GM19193 (cell line): Measurements from ENCODE around the gene ZNF84.

ENCODE experiments used
- POLR2A ChIP-seq: IDR thresholded peaks from 4 replicates; pipeline ENCODE4 v1.6.1; 2011; ENCODE audit not compliant: insufficient read depth, insufficient read length; ENCODE audit errors: extremely low read depth

The ZNF84 gene

GRCh38 chr12:133081159-133081780 lies 44.0 kb downstream of the ZNF84 start:
- TF ChIP-seq POLR2A, result no peak

- no peak for TF ChIP-seq POLR2A
Observed at GRCh38 chr12:133083345-133083744, 46.0 kb downstream of the ZNF84 start.

- TF ChIP-seq POLR2A, result no peak
Observed at GRCh38 chr12:133105620-133106019, 68.3 kb downstream of the ZNF84 start.

GRCh38 chr12:133106253-133106652 lies 68.9 kb downstream of the ZNF84 start:
- TF ChIP-seq POLR2A, result no peak

GRCh38 chr12:133107121-133107520 lies 69.8 kb downstream of the ZNF84 start:
- no peak for TF ChIP-seq POLR2A

GRCh38 chr12:133108150-133108549 lies 70.8 kb downstream of the ZNF84 start:
- TF ChIP-seq POLR2A, result no peak
